ENCODE results near the gene SFTPB.
"Not testable (repeated sequence)": the region's sequence is repeated elsewhere in the genome, so short reads cannot be mapped to it uniquely, and the experiment has no call there.

The SFTPB gene

GRCh38 chr2:85615413-85615728 lies 52.6 kb downstream of the SFTPB start:
- no peak for TF ChIP-seq CTCF (conservative IDR thresholded peaks at IDR 0.05; ENCODE audit: low read depth, low read length)
- no peak overlapping the region for H3K4me3 ChIP-seq (ENCODE audit: low read depth, low read length)
- no peak for DNase-seq (ENCODE audit: low read depth)

- DNase-seq (ENCODE audit: low read depth); H3K4me3 ChIP-seq (ENCODE audit: low read depth, low read length): not testable (repeated sequence)
These were observed 53.2 kb downstream of the SFTPB start for GRCh38 chr2:85614757-85615156.

- no peak overlapping the region for H3K4me3 ChIP-seq (ENCODE audit: low read depth, low read length)
- DNase-seq (ENCODE audit: low read depth), result no peak
- TF ChIP-seq CTCF (conservative IDR thresholded peaks at IDR 0.05; ENCODE audit: low read depth, low read length), result no peak
These were observed 54.1 kb downstream of the SFTPB start for GRCh38 chr2:85613717-85614515.

GRCh38 chr2:85611705-85612587 lies 56.1 kb downstream of the SFTPB start, which contains the start of gene C2orf68:
TSS of gene C2orf68 (minus strand) at chr2:85612066. CDS start at chr2:85611984, 82 bp downstream.
- TF ChIP-seq CTCF (conservative IDR thresholded peaks at IDR 0.05; ENCODE audit: low read depth, low read length), result no peak
- peak within 1 kb of the TSS; percentile 88 for H3K4me3 ChIP-seq (ENCODE audit: low read depth, low read length)
- DNase-seq (ENCODE audit: low read depth), result peak; percentile 84

- H3K4me3 ChIP-seq (ENCODE audit: low read depth, low read length), result peak overlapping the region; percentile 88
- DNase-seq (ENCODE audit: low read depth), result no peak
These were observed 56.7 kb downstream of the SFTPB start for GRCh38 chr2:85611217-85611704.

More at GRCh38 chr2:85611217-85611704, 56.7 kb downstream of the SFTPB start:
- TF ChIP-seq CTCF (conservative IDR thresholded peaks at IDR 0.05; ENCODE audit: low read depth, low read length), result no peak
